ENCODE results near the gene PLA2G4A. TPM values are rescaled to one million over a fixed set of nuclear protein-coding genes. Genes with fewer than 3 reads are reported as not detected.
"Not testable (repeated sequence)": the region's sequence is repeated elsewhere in the genome, so short reads cannot be mapped to it uniquely, and the experiment has no call there.

The PLA2G4A gene
- total RNA-seq, 1 donor from 2014 or later: 5.2 TPM

GRCh38 chr1:186901631-186902030 lies 72.9 kb downstream of the PLA2G4A start:
- H3K27me3 ChIP-seq (ENCODE audit: control insufficient read depth in 3 of 3, insufficient read depth in 3 of 3, low read length in 3 of 3): no peaks in the 10 kb centered on the region
- no peak overlapping the region for H3K27ac ChIP-seq (ENCODE audit: low read depth, low read length)
- no peak overlapping the region for H3K4me3 ChIP-seq (ENCODE audit: low read length in 3 of 3)
- no peaks in the 10 kb centered on the region for H3K36me3 ChIP-seq (ENCODE audit: control insufficient read depth in 3 of 3, insufficient read depth in 3 of 3, low read length in 3 of 3)
- no peak overlapping the region for H3K9ac ChIP-seq (ENCODE audit: low read depth in 1 of 3, low read length in 3 of 3)
- peaks cover 0 to 2% (median 0%) of the 10 kb centered on the region in 3 donors for H3K4me1 ChIP-seq (ENCODE audit: control insufficient read depth in 3 of 3, insufficient read depth in 3 of 3, low read length in 3 of 3)
- no peaks in the 10 kb centered on the region for H3K9me3 ChIP-seq (ENCODE audit: control insufficient read depth in 3 of 3, low read length in 3 of 3)

GRCh38 chr1:186903374-186904136 lies 74.8 kb downstream of the PLA2G4A start:
- Histone ChIP-seq H3K4me1 (ENCODE audit: control insufficient read depth in 3 of 3, insufficient read depth in 3 of 3, low read length in 3 of 3) (no peaks in the 10 kb centered on the region), H3K9me3 (ENCODE audit: control insufficient read depth in 3 of 3, low read length in 3 of 3) (no peaks in the 10 kb centered on the region), H3K36me3 (ENCODE audit: control insufficient read depth in 3 of 3, insufficient read depth in 3 of 3, low read length in 3 of 3) (no peaks in the 10 kb centered on the region), H3K4me3 (ENCODE audit: low read length in 3 of 3) (no peak overlapping the region), H3K27ac (ENCODE audit: low read depth, low read length) (no peak overlapping the region), H3K9ac (ENCODE audit: low read depth in 1 of 3, low read length in 3 of 3) (no peak overlapping the region), H3K27me3 (ENCODE audit: control insufficient read depth in 3 of 3, insufficient read depth in 3 of 3, low read length in 3 of 3) (no peaks in the 10 kb centered on the region)

DNA sequence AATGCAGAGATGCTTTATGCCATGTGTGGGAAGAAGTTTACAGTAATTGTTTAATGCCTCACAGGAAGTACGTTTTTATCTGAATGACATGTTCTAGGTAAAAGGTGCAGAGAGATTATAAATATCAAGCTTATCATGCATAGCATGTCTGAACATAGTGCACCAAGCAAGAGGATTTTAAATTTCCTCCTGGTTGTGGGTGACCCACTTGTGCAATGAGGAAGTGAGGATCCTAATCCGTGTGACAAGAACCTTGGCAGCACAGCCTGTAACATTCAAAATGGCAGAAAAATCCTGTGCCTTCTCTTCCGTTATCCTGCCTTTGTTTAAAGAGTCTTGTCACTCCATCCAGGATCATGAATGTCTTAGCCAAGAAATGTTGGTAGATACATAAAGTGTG lies 75.6 kb downstream of the PLA2G4A start:
- Histone ChIP-seq H3K9ac (ENCODE audit: low read depth in 1 of 3, low read length in 3 of 3) (no peak overlapping the region), H3K4me3 (ENCODE audit: low read length in 3 of 3) (no peak overlapping the region), H3K27ac (ENCODE audit: low read depth, low read length) (no peak overlapping the region), H3K27me3 (ENCODE audit: control insufficient read depth in 3 of 3, insufficient read depth in 3 of 3, low read length in 3 of 3) (no peaks in the 10 kb centered on the region), H3K4me1 (ENCODE audit: control insufficient read depth in 3 of 3, insufficient read depth in 3 of 3, low read length in 3 of 3) (no peaks in the 10 kb centered on the region), H3K36me3 (ENCODE audit: control insufficient read depth in 3 of 3, insufficient read depth in 3 of 3, low read length in 3 of 3) (no peaks in the 10 kb centered on the region), H3K9me3 (ENCODE audit: control insufficient read depth in 3 of 3, low read length in 3 of 3) (no peaks in the 10 kb centered on the region)

DNA sequence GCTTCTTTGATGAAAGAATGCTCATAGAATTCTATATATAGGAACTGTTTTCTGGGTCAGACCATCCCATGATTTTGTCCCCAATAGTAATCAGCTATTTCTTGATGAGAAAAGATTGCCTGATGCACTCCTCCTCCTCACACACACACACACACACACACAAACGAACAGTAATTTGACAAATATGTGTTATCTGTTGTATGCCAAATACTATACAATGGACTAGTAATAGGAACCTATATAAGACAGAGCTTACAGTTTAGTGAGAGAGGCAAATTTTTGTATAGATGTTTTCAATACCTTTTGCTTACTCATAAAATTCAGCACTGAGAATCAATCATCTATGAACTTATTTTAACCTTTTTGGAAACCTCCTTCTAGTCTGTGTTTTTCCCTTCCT lies 76.8 kb downstream of the PLA2G4A start:
- no peaks in the 10 kb centered on the region for H3K36me3 ChIP-seq (ENCODE audit: control insufficient read depth in 3 of 3, insufficient read depth in 3 of 3, low read length in 3 of 3)
- H3K4me1 ChIP-seq (ENCODE audit: control insufficient read depth in 3 of 3, insufficient read depth in 3 of 3, low read length in 3 of 3): no peaks in the 10 kb centered on the region
- no peak overlapping the region for H3K27ac ChIP-seq (ENCODE audit: low read depth, low read length)
- no peaks in the 10 kb centered on the region for H3K27me3 ChIP-seq (ENCODE audit: control insufficient read depth in 3 of 3, insufficient read depth in 3 of 3, low read length in 3 of 3)
- no peak overlapping the region for H3K4me3 ChIP-seq (ENCODE audit: low read length in 3 of 3)
- no peaks in the 10 kb centered on the region for H3K9me3 ChIP-seq (ENCODE audit: control insufficient read depth in 3 of 3, low read length in 3 of 3)
- H3K9ac ChIP-seq (ENCODE audit: low read depth in 1 of 3, low read length in 3 of 3): no peak overlapping the region

GRCh38 chr1:186915555-186915954 lies 86.8 kb downstream of the PLA2G4A start:
- Histone ChIP-seq H3K36me3 (ENCODE audit: control insufficient read depth in 3 of 3, insufficient read depth in 3 of 3, low read length in 3 of 3) (no peaks in the 10 kb centered on the region), H3K27ac (ENCODE audit: low read depth, low read length) (no peak overlapping the region), H3K4me1 (ENCODE audit: control insufficient read depth in 3 of 3, insufficient read depth in 3 of 3, low read length in 3 of 3) (no peaks in the 10 kb centered on the region), H3K9me3 (ENCODE audit: control insufficient read depth in 3 of 3, low read length in 3 of 3) (no peaks in the 10 kb centered on the region), H3K9ac (ENCODE audit: low read depth in 1 of 3, low read length in 3 of 3) (no peak overlapping the region), H3K27me3 (ENCODE audit: control insufficient read depth in 3 of 3, insufficient read depth in 3 of 3, low read length in 3 of 3) (no peaks in the 10 kb centered on the region), H3K4me3 (ENCODE audit: low read length in 3 of 3) (no peak overlapping the region)

GRCh38 chr1:186917106-186917786 lies 88.5 kb downstream of the PLA2G4A start:
- not testable (repeated sequence) for H3K4me1 ChIP-seq (ENCODE audit: control insufficient read depth in 3 of 3, insufficient read depth in 3 of 3, low read length in 3 of 3); H3K9ac ChIP-seq (ENCODE audit: low read depth in 1 of 3, low read length in 3 of 3); H3K27ac ChIP-seq (ENCODE audit: low read depth, low read length); H3K9me3 ChIP-seq (ENCODE audit: control insufficient read depth in 3 of 3, low read length in 3 of 3); H3K27me3 ChIP-seq (ENCODE audit: control insufficient read depth in 3 of 3, insufficient read depth in 3 of 3, low read length in 3 of 3); H3K4me3 ChIP-seq (ENCODE audit: low read length in 3 of 3); H3K36me3 ChIP-seq (ENCODE audit: control insufficient read depth in 3 of 3, insufficient read depth in 3 of 3, low read length in 3 of 3)

GRCh38 chr1:186921386-186921785 lies 92.6 kb downstream of the PLA2G4A start:
- not testable (repeated sequence) for H3K4me3 ChIP-seq (ENCODE audit: low read length in 3 of 3); H3K9ac ChIP-seq (ENCODE audit: low read depth in 1 of 3, low read length in 3 of 3); H3K36me3 ChIP-seq (ENCODE audit: control insufficient read depth in 3 of 3, insufficient read depth in 3 of 3, low read length in 3 of 3); H3K27me3 ChIP-seq (ENCODE audit: control insufficient read depth in 3 of 3, insufficient read depth in 3 of 3, low read length in 3 of 3); H3K9me3 ChIP-seq (ENCODE audit: control insufficient read depth in 3 of 3, low read length in 3 of 3); H3K27ac ChIP-seq (ENCODE audit: low read depth, low read length); H3K4me1 ChIP-seq (ENCODE audit: control insufficient read depth in 3 of 3, insufficient read depth in 3 of 3, low read length in 3 of 3)

DNA sequence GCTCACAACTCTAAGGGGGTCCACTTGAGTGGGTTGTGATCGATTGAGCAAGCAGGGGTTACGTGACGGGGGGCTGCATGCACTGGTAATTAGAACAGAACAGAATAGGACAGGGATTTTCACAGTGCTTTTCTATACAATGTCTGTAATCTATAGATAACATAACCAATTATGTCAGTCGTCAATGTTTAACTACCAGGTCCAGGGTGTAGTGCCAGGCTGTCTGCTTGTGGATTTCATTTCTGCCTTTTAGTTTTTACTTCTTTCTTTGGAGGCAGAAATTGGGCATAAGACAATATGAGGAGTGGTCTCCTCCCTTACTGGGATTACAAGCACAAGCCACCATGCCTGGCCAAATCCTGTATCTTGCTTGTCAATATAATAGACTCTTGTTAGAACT lies 94.1 kb downstream of the PLA2G4A start:
- not testable (repeated sequence) for H3K4me1 ChIP-seq (ENCODE audit: control insufficient read depth in 3 of 3, insufficient read depth in 3 of 3, low read length in 3 of 3); H3K9ac ChIP-seq (ENCODE audit: low read depth in 1 of 3, low read length in 3 of 3); H3K36me3 ChIP-seq (ENCODE audit: control insufficient read depth in 3 of 3, insufficient read depth in 3 of 3, low read length in 3 of 3); H3K4me3 ChIP-seq (ENCODE audit: low read length in 3 of 3); H3K27ac ChIP-seq (ENCODE audit: low read depth, low read length); H3K27me3 ChIP-seq (ENCODE audit: control insufficient read depth in 3 of 3, insufficient read depth in 3 of 3, low read length in 3 of 3); H3K9me3 ChIP-seq (ENCODE audit: control insufficient read depth in 3 of 3, low read length in 3 of 3)

GRCh38 chr1:186923486-186923885 lies 94.7 kb downstream of the PLA2G4A start:
- Histone ChIP-seq H3K4me1 (ENCODE audit: control insufficient read depth in 3 of 3, insufficient read depth in 3 of 3, low read length in 3 of 3) (peaks cover 0 to 4% (median 0%) of the 10 kb centered on the region in 3 donors), H3K36me3 (ENCODE audit: control insufficient read depth in 3 of 3, insufficient read depth in 3 of 3, low read length in 3 of 3) (no peaks in the 10 kb centered on the region), H3K27ac (ENCODE audit: low read depth, low read length) (no peak overlapping the region)

DNA sequence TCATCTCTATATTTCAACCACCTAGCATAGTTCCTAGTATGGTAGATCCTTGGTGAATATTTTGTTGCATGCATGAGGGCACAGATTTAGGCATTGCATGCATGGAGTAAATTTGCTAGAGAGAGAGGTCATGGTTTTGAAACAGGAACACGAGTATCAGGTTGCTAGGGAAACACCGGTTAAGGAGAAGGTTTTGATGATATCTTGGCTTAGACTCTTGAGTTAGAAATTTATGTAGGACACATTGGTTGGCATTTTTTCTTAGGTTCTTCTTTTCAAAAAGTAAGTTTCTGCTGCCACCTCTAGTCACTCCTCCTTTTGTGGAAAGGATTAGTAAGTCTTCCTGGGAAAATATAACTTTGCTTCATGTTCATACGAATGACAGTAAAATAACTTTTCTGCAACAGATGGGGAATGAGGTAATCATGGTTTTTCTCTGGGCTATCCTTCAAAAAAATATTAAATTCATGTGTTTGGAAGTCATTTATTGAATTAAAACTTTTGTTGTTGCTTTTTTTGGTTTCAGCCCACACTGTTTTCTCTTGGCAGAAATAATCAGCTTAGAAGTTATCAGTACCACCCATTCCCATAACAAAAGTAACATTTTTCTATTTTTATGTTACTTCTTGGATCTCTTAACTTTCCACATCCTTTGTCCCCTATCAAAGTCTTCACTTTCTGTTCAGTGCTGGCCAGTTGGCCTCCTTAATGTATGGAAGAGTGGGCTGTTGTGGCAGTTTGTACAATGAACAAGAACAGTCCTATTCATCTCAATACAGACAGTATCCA lies 97.3 kb downstream of the PLA2G4A start:
- Histone ChIP-seq H3K4me3 (ENCODE audit: low read length in 3 of 3) (no peak overlapping the region), H3K27me3 (ENCODE audit: control insufficient read depth in 3 of 3, insufficient read depth in 3 of 3, low read length in 3 of 3) (no peaks in the 10 kb centered on the region), H3K9me3 (ENCODE audit: control insufficient read depth in 3 of 3, low read length in 3 of 3) (no peaks in the 10 kb centered on the region), H3K4me1 (ENCODE audit: control insufficient read depth in 3 of 3, insufficient read depth in 3 of 3, low read length in 3 of 3) (peaks cover 0 to 4% (median 0%) of the 10 kb centered on the region in 3 donors), H3K36me3 (ENCODE audit: control insufficient read depth in 3 of 3, insufficient read depth in 3 of 3, low read length in 3 of 3) (no peaks in the 10 kb centered on the region), H3K9ac (ENCODE audit: low read depth in 1 of 3, low read length in 3 of 3) (no peak overlapping the region), H3K27ac (ENCODE audit: low read depth, low read length) (no peak overlapping the region)

More at GRCh38 chr1:186923486-186923885, 94.7 kb downstream of the PLA2G4A start:
- no peaks in the 10 kb centered on the region for H3K27me3 ChIP-seq (ENCODE audit: control insufficient read depth in 3 of 3, insufficient read depth in 3 of 3, low read length in 3 of 3)
- H3K4me3 ChIP-seq (ENCODE audit: low read length in 3 of 3): no peak overlapping the region
- no peaks in the 10 kb centered on the region for H3K9me3 ChIP-seq (ENCODE audit: control insufficient read depth in 3 of 3, low read length in 3 of 3)
- H3K9ac ChIP-seq (ENCODE audit: low read depth in 1 of 3, low read length in 3 of 3): no peak overlapping the region

Data from skeletal muscle tissue (tissue), 4 donors.